HG03520 (cell line): ENCODE results near the gene PLPPR1.
A peak's percentile ranks its signal among the peaks of the same experiment; 100 is the strongest.
"Not testable (repeated sequence)": the region's sequence is repeated elsewhere in the genome, so short reads cannot be mapped to it uniquely, and the experiment has no call there.

Experiments used
- ATAC-seq: cut with Tn5 transposase; IDR thresholded peaks from one replicate; pipeline ENCODE4 v1.9.1; 2021; ENCODE audit warnings: mild to moderate bottlenecking, moderate library complexity; ENCODE audit not compliant: unreplicated experiment

Gene PLPPR1

DNA sequence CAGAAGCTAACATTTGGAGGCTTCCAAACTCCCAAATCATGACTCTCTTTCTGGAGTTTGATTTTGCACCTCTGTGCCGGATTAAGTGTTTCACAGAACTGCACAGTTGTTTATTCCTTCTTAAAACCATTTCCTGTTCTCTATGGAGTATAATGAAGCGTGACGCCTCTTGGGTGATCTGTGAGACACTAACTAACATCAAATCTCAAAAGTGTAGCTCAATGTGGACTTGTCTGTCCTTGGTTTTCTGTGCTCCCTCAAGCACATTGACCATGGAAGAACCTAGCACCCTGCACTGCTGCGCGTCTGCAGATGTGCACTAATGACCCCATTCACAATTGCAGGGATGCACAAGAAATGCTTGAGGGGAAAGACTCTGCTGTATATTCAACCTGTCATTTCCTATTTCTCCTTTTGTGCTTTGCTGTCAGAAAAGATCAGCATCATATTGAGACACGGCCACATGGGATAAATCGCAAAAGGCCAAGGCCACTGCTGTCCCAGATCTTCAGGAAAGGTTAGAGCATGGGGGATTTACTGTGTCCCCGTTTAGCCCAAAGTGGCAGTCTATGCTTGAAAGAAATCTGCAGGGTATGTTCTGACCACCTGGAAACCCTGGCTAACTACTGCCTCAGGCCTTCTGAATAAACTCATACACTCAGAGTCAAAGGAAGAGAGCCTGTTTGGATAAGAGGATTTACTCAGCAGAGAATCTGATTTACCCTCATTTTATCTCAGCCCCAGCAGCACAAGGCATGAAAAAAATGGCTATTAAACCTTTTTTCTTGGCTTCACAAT is 246.6 kb downstream of the PLPPR1 start:
- ATAC-seq: no peak

DNA sequence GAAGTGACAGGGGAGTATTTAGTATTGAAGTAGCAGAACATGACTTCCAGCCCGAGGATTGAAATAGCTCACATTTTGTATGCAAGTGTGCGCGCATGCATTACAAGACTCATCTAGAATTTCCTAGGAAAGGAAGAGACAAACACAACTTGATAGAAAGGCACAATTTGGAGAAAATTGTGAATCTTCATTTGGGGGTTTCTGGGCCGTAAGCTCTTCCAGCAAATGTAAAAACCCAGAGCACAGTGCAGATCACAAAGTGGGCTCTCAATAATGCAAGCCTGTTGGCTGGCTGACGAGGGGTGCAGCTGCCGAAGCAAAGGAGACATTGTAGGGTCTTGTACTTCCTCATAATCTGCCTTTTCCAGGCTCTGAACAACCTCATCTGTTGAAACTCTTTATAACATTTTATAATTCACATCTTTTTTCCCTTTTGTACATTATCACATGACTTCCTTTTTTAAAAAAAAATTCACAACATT is 247.3 kb downstream of the PLPPR1 start:
- no peak for ATAC-seq

DNA sequence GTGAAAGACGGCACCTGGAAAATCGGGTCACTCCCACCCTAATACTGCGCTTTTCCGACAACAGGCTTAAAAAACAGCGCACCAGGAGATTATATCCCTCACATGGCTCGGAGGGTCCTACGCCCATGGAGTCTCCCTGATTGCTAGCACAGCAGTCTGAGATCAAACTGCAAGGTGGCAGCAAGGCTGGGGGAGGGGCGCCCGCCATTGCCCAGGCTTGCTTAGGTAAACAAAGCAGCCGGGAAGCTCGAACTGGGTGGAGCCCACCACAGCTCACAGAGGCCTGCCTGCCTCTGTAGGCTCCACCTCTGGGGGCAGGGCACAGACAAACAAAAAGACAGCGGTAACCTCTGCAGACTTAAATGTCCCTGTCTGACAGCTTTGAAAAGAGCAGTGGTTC is 262.5 kb downstream of the PLPPR1 start:
- not testable (repeated sequence) for ATAC-seq

DNA sequence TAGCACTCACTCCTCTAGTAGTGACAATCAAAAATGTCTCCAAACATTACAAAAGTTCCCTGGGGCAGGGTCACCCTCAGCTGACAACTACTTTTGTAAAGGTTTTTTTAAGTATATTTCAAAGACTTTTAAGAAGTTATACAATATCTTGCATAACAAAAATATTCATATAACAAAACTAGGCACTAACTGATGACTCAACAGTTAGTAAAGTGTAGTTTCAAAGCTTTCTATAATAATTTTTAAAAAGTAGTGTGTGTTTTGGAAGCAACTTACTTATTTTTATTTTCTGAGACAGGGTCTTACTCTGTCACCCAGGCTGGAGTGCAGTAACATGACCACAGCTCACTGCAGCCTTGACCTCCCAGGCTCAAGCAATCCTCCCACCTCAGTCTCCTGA is 271.4 kb downstream of the PLPPR1 start:
- ATAC-seq: no peak

DNA sequence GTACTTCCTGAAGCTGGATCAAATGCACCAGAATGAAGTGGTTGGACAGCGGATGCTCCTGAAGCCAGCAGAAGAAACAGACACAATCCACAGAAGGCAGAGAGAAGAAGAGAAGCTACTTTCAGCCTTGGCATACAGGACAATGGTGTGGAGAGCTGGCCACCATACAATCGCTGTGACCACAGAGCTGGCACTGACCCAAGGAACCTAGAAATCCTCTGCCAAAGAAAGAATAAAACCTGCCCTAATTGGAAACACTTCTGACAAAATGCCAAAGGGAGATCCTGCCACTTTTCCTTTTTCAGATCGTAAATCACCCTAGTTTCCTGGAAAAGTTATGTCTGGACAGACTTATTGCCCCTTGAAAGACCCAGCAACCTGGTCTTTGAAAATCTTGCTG is 278.5 kb downstream of the PLPPR1 start:
- no peak for ATAC-seq

DNA sequence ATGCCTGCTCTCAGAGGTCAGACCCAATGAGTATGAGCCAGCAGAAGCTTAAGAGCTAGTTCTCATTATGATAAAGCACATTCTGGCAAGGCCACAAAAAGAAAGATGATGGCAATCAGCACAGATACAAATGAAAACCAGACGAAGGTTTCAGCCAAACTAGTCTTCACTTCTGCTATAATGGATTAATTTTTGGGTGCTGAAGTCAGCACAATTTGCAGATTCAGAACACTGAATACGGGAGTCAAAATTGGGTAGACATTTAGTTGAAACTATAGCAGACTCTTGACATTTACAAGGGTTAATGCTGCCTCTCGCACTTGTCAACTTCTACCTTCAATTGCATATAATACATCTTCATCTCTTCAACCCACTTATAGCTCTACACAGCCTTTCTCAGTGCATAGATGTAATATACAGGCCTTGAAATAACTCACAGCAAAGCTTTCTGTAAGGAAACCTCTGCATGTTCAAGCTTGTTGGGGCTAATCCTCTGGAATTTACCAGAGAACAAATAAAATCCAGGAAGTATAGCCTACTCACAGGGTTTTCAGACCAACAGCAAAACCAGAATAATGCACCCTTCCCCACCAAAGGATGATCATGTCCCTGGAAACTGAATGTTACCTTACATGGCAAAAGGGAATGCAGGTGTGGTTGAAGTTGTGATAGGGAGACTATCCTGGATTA is 279.1 kb downstream of the PLPPR1 start:
- no peak for ATAC-seq

DNA sequence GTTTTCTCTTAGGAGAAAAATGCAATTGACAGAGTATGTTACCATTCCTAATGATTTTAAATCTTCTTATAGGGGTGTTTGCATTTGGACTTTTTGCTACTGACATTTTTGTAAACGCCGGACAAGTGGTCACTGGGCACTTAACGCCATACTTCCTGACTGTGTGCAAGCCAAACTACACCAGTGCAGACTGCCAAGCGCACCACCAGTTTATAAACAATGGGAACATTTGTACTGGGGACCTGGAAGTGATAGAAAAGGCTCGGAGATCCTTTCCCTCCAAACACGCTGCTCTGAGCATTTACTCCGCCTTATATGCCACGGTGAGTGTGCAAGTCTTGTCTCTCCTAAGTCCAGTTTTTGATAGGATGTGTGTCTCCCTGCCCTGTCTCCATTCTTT is 280.6 kb downstream of the PLPPR1 start:
- no peak for ATAC-seq

DNA sequence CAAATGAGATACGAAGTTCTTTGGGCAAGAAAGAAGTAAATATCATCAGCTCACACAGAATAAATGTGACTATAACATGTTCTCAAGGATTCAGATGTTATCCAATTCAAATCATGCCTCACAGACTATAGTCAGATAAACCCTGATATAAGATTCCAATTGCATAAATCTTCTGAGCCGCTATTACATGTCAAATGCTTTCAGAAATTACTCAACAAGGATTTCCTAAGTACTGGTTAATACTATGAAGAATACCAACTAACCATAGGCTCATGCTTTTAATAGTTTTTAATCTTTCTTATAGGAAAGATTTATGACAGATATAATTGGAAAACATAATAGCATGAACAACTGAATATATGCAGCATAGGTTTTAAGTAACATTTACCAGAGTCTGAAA is 282.7 kb downstream of the PLPPR1 start:
- ATAC-seq: no peak

DNA sequence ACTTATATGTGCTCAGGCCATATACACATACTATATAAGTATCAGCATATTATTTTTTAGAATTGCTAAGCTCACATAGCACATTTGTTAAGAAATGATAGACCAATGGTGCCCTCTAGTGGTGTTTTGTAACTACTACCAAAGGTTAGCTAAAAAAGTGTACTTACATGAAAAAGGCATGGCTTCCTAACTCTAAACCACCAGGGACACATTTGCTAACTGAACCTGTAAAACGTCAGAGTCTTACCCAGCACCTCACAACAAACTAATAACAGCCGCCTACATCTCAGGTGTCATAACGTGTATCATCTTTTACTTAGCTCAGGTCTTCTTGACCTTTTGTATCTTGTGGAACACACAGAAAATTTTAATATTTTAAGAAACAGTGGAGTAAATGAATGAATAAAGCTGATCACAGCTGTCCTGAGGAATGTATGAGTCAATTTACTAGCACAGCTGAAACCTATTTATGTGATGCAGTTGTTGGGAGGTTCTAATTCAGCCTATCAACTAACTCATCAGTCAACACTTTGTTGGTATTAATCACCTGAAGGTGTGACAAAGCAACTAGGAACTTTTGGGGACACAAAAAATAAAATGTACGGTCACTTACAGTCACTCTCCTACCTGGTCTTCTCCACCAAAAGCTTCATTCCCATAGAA is 283.4 kb downstream of the PLPPR1 start:
- peak; percentile 93 for ATAC-seq

DNA sequence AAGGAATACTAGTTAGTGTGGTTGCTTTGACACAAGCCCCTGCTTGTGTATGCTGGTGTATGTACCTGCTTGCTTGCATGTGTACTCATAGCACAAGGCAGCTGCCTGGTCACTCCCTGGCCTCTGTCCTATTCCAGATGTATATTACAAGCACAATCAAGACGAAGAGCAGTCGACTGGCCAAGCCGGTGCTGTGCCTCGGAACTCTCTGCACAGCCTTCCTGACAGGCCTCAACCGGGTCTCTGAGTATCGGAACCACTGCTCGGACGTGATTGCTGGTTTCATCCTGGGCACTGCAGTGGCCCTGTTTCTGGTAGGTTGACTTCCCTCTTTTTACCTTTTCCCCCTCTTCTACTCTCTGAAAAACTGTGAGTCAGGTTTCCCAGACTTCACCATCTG is 284.1 kb downstream of the PLPPR1 start:
- ATAC-seq: no peak

DNA sequence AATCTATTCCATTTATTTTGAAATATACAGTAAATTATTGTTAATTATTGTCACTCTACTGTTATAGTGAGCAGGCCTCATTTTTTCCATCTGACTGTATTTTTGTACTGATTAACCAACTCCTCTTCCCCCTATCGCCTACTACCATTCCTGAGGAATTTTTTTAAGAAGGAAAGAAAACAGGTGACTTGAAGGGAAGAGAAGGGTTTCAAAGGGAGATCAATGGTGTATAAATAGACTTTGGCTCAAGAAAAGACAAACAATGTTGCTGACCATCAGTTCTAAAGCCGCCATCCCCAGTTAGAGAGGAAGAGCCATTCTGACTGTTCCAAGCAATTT is 286.6 kb downstream of the PLPPR1 start:
- ATAC-seq: no peak

DNA sequence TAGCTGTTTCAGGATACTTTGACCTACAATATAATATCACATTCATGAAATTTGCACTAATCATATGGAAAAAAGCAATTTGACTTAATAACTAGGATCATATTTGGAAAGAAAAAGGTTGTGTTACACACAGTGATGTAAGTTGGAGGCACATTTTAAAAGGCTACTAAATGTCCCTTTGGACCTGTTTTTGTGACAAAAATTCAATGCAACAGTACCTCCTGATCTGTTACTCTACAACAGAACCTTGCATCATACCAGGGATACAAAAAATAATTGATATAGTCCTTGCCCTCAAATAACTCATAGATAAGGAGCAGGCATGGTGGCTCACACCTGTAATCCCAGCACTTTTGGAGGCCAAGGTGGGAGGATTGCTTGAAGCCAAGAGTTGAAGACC is 289.2 kb downstream of the PLPPR1 start:
- no peak for ATAC-seq

DNA sequence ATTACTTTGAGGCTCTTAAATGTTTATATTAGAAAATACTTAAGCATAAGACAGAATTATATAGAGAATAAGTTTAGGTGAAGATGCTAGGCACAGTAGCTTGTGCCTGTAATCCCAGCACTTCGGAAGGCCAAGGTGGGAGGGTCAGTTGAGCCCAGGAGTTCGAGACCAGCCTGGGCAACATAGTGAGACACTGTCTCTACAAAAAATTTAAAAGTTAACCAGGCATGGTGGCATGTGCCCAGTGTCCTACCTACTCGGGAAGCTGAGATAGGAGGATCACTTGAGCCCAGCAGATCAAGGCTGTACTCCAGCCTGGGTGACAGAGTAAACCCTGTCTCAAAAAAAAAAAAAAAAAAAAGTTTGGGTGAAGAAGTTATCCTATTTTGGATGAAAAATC is 294.6 kb downstream of the PLPPR1 start:
- no peak for ATAC-seq

DNA sequence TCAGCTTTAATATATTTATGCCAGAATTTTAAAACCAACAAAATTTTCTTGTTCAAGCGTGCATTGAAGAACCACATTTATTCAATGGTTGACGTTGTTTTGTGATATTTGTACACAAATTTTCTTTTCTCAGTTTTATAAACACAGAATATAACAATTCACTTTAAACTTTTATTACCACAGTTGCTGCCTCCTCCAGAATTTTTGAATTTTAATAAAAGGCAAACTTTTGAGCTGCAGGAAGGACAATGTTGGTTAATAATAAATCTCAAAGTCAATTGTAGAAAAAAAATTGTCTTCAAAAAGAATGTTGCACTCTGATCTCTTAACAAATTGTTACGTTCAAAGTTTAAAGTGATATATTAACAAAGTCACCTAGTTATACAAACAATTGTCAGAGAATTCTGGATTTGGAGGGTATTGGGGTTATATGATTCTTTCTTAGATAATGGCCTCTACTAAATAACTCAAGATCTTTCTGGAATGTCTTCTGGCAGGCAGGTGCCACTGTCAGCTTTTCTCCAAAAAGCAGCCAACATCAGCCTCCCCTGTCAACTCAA is 295.8 kb downstream of the PLPPR1 start:
- ATAC-seq: no peak

DNA sequence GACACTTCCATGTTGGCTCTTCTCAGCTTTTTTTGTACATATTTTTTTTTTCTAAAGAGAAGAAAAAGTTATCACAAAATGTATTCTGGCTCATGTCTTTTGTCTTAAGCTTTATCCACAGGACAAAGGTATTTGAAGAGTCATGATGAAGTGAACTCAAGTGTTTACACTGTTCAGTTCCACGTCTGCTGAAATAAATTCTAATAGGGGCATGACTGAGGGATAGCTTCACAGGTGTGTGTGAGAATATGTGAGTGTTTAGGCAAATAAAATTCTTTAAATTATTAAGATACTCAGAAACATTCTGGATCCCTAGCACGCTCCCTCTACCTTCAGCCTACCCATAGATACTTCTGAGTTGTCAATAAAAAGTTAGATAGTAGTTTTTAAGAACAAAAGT is 296.5 kb downstream of the PLPPR1 start:
- no peak for ATAC-seq

DNA sequence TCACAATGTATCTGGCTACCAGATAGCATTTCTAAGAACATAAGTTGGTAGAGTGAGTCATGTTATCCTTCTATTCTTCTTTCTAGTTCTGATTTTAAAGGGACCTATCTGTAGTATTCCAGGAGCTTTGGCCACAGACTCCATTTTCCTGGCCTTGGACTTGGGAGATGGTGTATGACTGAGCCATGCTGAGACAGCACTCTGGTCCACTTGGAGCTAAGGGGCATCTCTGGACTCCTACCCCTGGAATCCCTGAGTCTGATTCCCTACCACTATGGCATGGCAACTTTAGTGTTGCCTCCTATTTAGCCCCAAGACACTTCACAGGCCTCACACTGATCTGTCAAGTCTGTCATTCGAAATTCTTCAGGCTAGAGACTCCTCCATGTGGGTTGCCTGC is 297.5 kb downstream of the PLPPR1 start:
- ATAC-seq: no peak

DNA sequence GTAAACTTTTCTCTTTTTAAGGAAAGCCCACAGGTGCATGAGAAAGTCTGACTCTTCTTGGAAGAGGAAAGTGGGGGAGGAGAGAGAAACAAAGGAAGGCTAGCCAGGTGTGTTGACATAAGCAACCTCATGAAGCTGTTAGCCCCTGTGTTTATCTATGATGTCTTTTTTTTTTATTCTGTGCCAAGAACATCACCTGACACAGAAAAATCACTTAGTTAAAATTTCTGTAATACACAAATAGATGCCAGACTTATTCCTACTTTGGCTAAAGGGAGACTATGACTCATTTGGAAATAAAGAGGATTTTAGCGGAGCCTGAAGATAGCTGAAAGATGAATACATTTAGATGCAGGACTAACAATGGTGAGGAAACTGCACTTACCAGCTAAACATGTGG is 298.0 kb downstream of the PLPPR1 start:
- ATAC-seq: no peak

DNA sequence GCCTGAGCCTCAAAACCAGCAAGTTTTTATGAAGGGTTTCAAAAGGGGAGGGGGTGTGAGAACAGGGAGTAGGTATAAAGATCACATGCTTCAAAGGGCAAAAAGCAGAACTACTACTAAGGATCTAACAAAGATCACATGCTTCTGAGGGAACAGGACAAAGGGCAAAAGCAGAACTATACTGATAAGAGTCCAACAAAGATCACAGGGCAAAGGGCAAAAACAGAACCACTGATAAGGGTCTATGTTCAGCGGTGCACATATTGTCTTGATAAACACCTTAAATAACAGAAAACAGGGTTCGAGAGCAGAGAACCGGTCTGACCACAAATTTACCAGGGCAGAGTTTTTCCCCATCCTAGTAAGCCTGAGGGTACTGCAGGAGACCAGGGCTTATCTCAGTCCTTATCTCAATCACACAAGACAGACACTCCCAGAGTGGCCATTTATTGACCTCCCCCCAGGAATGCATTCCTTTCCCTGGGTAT is 298.9 kb downstream of the PLPPR1 start:
- ATAC-seq: not testable (repeated sequence)

DNA sequence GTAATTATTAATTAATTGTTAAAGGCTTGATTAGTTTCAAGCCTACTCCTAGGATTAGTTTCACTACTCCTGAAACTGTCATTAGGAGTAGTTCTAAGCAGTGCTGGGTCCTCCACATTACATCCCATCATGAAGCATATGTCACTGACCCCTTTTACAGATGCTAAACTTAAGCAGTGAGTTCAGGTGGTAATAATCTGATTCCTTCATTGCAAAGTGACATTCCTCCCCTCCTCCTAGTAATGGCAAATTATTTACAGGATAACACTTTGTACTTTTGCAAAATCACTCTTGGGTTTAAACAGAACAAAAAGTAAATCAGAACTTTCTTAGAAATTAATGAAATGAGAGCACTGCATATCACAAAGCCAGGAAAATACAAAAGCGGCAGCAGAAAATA is 303.8 kb downstream of the PLPPR1 start:
- ATAC-seq: no peak

DNA sequence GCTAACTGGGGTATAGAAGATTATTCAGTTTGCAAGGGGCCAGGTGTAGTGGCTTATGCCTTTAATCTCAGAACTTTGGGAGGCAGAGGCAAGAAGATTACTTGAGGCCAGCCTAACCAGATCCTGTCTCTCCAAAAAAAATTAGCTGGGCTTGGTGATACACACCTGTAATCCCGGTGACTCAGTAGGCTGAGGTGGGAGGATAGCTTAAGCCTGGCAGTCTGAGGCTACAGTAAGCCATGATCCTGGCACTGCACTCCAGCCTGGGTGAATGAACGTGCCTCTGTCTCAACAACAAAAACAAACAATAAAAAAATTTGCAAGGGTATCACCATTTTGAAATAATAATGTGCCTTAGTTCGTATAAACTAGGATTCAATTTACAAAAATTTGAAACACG is 305.0 kb downstream of the PLPPR1 start:
- ATAC-seq: no peak

DNA sequence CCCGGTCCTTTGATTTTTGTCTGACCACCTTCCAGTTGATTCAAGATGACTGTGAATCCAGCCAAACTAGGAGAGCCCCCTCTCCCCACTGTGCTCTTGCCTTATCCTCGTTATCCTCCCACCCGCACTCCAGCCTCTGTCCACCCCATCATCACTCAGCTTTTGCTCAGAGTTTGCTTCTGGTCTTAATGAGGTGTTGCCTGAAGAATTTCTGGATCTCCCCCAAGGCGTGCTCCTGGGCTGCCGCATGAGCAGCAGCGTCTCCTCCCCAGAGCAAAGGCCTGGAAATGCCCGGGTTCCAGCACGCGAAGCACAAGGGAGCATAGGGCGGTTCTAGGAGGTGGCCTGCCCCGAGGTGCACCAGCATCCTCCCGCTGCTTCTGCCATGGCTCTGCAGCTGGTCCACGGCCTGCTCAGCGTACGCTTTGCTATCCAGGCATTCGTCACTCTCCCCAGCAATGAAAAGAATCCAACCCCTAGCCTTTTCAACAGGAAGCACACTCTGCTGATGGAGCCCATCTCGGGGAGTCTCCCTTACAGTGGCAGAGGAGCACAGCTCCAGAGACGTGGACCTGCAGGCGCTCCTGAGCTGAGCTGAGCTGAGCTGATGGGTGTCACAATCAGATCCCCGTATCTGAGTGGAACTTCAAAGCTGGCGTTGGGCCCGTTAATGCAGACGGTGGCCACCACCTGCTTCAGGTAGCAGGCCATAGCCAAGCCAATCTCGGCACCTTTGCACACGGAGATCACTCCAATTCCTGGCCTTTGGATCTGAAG is 305.6 kb downstream of the PLPPR1 start:
- ATAC-seq: no peak
